Duodenal mucosa (tissue), 2 donors: Measurements from ENCODE around the gene U2AF2.

Source experiments
- H3K27ac ChIP-seq: one replicate; pipeline ENCODE4 v1.7.0; 2013; ENCODE audit warnings: low read depth, low read length
- H3K27me3 ChIP-seq, 2 donors: one replicate each; pipeline ENCODE4 v1.7.0; 2013; ENCODE audit warnings: low read length in 2 of 2, control low read depth in 1 of 2; ENCODE audit not compliant: insufficient read depth in 2 of 2, control insufficient read depth in 1 of 2
- H3K36me3 ChIP-seq, 2 donors: one replicate each; pipeline ENCODE4 v1.7.0; 2013; ENCODE audit warnings: low read length in 2 of 2, control low read depth in 1 of 2; ENCODE audit not compliant: insufficient read depth in 2 of 2, control insufficient read depth in 1 of 2
- H3K4me1 ChIP-seq, 2 donors: one replicate each; pipeline ENCODE4 v1.7.0; 2013; ENCODE audit warnings: low read length in 2 of 2, control low read depth in 1 of 2; ENCODE audit not compliant: insufficient read depth in 2 of 2, control insufficient read depth in 1 of 2
- H3K4me3 ChIP-seq, 2 donors: one replicate each; pipeline ENCODE4 v1.7.0; 2013; ENCODE audit warnings: low read length in 2 of 2, low read depth in 1 of 2
- H3K9ac ChIP-seq, 2 donors: one replicate each; pipeline ENCODE4 v1.7.0; 2013; ENCODE audit warnings: low read length in 2 of 2, low read depth in 1 of 2
- H3K9me3 ChIP-seq, 2 donors: one replicate each; pipeline ENCODE4 v1.7.0; 2013; ENCODE audit warnings: low read length in 2 of 2, control low read depth in 1 of 2; ENCODE audit not compliant: control insufficient read depth in 1 of 2

Gene U2AF2

DNA sequence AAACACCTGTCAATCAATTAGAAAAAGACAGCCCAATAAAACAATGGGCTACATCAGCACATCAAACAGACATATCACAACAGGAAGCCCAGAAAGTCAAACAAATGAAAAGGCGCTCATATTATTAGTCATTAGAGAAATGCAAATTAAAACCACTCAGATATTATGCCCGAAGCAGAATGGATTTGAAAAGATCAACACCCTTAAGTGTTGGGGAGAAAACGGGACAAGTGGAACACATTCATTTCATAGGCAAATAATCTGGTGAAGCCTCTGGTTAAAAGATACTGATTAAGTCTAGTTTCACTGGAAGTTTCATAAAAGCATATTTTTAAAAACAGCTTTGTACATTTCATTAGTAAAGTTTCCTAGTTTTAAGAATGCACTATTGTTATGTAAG lies 66.0 kb downstream of the U2AF2 start:
- no peak overlapping the region for H3K4me3 ChIP-seq
- H3K4me1 ChIP-seq, result no peaks in the 10 kb centered on the region
- no peaks in the 10 kb centered on the region for H3K36me3 ChIP-seq
- peaks cover 0 to under 1% of the 10 kb centered on the region in 2 donors for H3K27me3 ChIP-seq
- no peak overlapping the region for H3K9ac ChIP-seq
- H3K27ac ChIP-seq, result no peak overlapping the region
- peaks cover 0 to 5% of the 10 kb centered on the region in 2 donors for H3K9me3 ChIP-seq

DNA sequence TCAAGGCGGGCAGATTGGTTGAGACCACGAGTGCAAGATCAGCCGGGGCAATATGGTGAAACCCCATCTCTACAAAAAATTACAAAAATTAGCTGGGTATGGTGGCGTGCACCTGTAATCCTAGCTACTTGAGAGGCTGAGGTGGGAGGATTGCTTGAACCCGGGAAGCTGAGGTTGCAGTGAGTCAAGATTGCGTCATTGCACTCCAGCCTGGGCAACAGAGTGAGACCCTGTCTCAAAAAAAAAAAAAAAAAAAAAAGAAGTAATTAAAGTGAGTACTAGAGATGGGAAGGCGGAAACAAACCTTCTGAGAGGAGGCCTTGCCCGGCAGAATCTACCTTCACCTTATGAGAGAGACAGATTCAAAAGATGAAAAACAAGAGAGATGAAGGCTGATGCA lies 68.7 kb downstream of the U2AF2 start:
- H3K4me1 ChIP-seq, result no peaks in the 10 kb centered on the region
- H3K36me3 ChIP-seq, result no peaks in the 10 kb centered on the region
- no peaks in the 10 kb centered on the region for H3K27me3 ChIP-seq
- peaks cover 0 to 5% of the 10 kb centered on the region in 2 donors for H3K9me3 ChIP-seq
- H3K27ac ChIP-seq, result no peak overlapping the region
- no peak overlapping the region for H3K4me3 ChIP-seq
- H3K9ac ChIP-seq, result no peak overlapping the region
